ENCODE measurements around the gene P2RY11.

GRCh38 chr19:10159610-10160009 is 48.1 kb downstream of the P2RY11 start:
- TF ChIP-seq POLR2A (IDR thresholded peaks at IDR 0.05; ENCODE audit: low read length) (no peak), GATA1 (IDR thresholded peaks at IDR 0.05; ENCODE audit: low read depth, low read length) (no peak)

Data from erythroblast (primary cell).